Rectal smooth muscle tissue (tissue), 1 donor: Measurements from ENCODE around the gene PDLIM1.

Experiments used
- H3K27ac ChIP-seq: one replicate; pipeline ENCODE4 v1.7.0; 2013; ENCODE audit warnings: low read depth, low read length, inconsistent platforms
- H3K27me3 ChIP-seq: one replicate; pipeline ENCODE4 v1.7.0; 2013; ENCODE audit warnings: low read length; ENCODE audit not compliant: control insufficient read depth, insufficient read depth
- H3K36me3 ChIP-seq: one replicate; pipeline ENCODE4 v1.7.0; 2013; ENCODE audit warnings: low read length; ENCODE audit not compliant: control insufficient read depth, insufficient read depth
- H3K4me1 ChIP-seq: one replicate; pipeline ENCODE4 v1.7.0; 2013; ENCODE audit warnings: low read length; ENCODE audit not compliant: control insufficient read depth, insufficient read depth
- H3K4me3 ChIP-seq: one replicate; pipeline ENCODE4 v1.7.0; 2013; ENCODE audit warnings: low read length
- H3K9ac ChIP-seq: one replicate; pipeline ENCODE4 v1.7.0; 2013; ENCODE audit warnings: low read length

PDLIM1 gene

DNA sequence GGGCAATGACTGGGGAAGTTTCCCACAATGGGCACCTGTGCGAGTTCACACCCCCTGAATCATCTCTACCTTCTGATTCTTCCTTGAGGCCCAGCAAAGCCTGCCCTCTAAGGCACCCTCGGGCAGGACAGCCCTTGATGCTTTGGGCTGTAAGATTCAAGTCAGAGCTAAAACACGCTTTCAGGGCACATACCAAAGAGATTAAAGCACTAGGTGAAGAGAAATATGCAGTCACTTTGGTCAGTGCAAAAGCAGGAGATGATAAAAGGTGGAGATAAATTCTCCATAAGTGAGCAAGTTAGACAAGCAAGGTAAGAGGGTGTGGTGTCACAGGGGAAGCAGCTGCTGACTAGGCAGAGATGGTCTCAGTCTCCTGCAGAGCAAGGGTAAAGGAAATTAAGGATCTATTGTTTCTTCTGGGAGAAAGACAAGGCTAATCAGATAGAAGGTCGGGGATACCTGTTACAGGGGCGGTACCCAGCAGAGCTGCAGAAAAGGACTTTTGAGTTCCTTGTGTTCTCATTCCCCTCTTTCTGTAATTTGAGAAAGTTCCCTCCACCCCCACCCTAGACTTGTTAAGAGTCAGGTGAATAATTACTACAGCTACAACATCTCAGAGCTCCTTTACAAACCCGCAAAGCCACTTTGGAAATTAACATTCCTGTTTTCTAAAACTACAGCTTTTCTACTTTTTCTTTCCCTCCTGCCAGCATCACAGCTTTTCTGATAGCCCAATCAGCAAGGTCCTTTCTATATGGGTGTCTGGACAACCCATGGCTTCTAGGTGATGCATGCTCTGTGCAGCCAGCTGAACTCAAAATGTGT, 26.4 kb downstream of the PDLIM1 start:
- H3K4me3 ChIP-seq, result no peak overlapping the region
- no peaks in the 10 kb centered on the region for H3K27me3 ChIP-seq
- H3K4me1 ChIP-seq, result peaks cover 5% of the 10 kb centered on the region
- H3K27ac ChIP-seq, result no peak overlapping the region
- H3K9ac ChIP-seq, result no peak overlapping the region
- H3K36me3 ChIP-seq, result peaks cover 12% of the 10 kb centered on the region

DNA sequence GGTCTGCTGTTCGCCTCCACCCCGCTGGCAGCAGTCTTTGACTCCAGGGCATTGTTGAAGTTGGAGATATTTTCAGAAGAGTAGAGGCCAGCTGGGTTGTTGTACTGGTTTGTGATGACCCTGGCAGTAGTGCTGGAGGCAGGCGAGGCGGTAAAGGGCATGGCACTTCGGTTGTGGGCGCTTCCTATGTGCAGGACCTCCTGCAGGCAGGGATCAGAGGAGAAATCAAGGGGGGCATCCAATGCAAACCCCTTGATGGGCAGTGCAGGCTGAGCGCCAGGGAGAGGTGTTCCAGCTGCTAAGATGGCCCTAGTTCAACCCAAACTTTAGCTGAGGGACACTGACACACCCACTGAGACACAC, 27.0 kb downstream of the PDLIM1 start:
- Histone ChIP-seq H3K4me1 (peaks cover 5% of the 10 kb centered on the region), H3K27me3 (no peaks in the 10 kb centered on the region), H3K4me3 (no peak overlapping the region), H3K9ac (no peak overlapping the region), H3K27ac (no peak overlapping the region), H3K36me3 (peaks cover 12% of the 10 kb centered on the region)

DNA sequence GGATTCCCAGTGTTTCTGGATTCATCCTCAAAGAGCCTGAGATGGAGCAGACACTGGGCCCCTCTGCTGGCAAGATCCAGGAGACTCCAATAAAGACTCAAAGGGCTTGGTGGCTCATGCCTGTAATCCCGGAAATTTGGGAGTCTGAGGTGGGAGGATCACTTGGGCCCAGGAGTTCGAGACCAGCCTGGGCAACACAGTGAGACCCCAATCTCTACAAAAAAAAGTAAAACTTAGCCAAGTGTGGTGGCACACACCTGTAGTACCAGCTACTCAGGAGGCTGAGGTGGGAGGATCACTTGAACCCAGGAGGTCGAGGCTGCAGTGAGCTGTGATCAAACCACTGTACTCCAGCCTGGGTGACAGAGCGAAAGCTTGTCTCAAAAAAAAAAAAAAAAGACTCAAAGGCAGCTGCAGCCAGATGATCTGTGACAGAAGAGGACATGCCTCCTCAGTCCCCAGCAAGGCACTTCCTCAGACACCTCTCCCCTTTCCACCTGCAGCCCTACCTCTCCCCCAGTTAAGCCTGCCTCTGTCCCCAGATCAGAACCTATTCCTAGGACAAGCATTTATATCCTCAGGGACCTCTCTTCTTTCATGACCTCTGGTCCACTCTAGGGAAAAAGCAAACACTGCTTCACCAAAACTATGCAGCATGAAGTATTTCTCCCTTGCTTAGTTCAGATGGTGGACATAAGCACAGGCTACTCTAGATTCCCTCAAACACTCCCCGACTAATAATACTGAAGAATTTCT, 27.9 kb downstream of the PDLIM1 start:
- peaks cover 5% of the 10 kb centered on the region for H3K4me1 ChIP-seq
- peaks cover 13% of the 10 kb centered on the region for H3K36me3 ChIP-seq
- H3K27me3 ChIP-seq, result no peaks in the 10 kb centered on the region
- no peak overlapping the region for H3K27ac ChIP-seq
- no peak overlapping the region for H3K9ac ChIP-seq
- H3K4me3 ChIP-seq, result no peak overlapping the region

DNA sequence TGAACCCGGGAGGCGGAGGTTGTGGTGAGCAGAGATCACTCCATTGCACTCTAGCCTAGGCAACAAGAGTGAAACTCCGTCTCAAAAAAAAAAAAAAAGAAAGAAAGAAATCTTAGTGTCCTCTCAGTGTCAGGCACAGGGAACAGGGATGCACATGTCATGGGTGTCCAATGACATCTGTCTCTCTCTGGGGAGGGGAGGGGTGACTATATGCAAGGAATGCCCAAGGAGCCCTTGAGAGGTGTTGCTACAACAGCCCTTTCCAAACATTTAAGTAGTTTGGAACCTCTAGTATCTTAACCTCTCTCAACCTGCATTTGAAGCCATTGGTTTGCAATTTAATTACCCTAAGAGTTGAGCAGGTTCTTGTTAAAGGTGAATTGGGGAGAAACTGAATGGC, 28.9 kb downstream of the PDLIM1 start:
- no peak overlapping the region for H3K27ac ChIP-seq
- no peaks in the 10 kb centered on the region for H3K27me3 ChIP-seq
- H3K36me3 ChIP-seq, result peaks cover 16% of the 10 kb centered on the region
- H3K4me3 ChIP-seq, result no peak overlapping the region
- H3K4me1 ChIP-seq, result peaks cover 5% of the 10 kb centered on the region
- no peak overlapping the region for H3K9ac ChIP-seq

DNA sequence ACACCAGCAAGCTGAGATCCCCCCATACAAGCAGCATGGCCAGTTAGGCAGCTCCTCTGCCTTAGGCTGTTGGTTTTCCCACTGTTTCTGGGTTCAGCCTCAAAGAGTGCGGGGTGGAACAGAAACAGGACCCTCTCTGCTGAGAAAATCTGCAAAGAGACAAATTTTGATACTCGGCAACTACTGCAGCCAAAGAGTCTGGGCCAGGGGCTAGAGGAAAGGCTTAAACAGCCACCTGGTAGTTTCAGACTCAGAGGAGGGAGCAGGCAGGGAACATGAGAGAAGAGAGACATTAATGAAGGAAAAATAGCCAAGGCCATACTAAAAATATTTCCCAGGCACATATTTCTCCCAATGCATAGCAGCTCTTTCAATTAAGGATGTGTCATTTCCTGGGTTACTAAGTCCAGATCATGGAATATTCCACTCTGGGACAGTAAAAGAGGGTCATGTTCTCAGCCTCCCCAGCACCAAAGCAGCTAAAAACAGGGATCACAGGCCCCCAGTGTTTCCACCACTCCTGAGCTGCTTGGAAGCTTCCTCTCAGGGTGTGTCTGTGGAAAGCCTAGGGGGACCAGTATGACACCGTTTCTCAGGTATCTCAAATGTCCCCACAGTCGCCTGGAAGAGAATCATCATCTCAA, 29.8 kb downstream of the PDLIM1 start:
- H3K27me3 ChIP-seq, result no peaks in the 10 kb centered on the region
- H3K9ac ChIP-seq, result no peak overlapping the region
- H3K27ac ChIP-seq, result no peak overlapping the region
- H3K36me3 ChIP-seq, result peaks cover 16% of the 10 kb centered on the region
- no peak overlapping the region for H3K4me3 ChIP-seq
- H3K4me1 ChIP-seq, result peaks cover 5% of the 10 kb centered on the region

DNA sequence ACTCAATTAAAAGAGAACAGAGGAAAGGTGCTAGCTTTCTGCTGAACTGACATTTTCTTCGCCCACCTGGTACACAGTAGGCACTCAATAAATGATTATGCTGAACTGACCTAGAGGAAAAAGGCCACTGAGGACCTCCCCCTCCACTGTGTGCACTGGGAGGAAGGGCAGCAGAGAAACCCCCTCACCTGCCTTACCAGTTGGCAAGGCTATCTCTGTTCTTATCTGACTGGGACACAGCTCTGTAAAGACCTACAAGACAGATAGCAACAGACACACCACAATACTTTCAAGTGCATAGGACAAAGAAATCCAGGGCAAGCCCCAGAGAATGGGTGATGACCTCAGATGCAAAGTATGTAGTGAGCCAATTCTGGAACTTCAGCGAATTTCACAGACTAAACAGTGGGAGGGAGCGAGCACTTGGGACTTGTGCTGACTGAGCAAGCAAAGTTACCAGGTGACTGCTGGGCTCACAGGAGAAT, 30.4 kb downstream of the PDLIM1 start:
- no peak overlapping the region for H3K27ac ChIP-seq

DNA sequence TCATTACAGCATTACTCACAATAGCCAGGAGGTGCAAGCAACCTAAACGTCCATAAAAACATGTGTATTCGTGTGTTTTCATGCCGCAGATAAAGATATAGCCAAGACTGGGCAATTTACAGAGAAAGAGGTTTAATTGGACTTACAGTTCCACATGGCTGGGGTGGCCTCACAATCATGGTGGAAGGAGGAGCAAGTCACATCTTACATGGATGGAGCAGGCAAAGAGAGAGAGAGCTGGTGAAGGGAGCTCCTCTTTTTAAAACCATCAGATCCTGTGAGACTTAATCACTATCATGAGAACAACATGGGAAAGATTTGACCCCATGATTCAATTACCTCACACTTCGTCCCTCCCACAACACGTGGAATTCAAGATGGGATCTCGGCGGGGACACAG, 33.0 kb downstream of the PDLIM1 start:
- Histone ChIP-seq H3K27ac (no peak overlapping the region), H3K4me3 (no peak overlapping the region), H3K9ac (no peak overlapping the region), H3K27me3 (no peaks in the 10 kb centered on the region), H3K36me3 (peaks cover 13% of the 10 kb centered on the region), H3K4me1 (peaks cover 5% of the 10 kb centered on the region)

More for the DNA sequence above, 30.4 kb downstream of the PDLIM1 start:
- Histone ChIP-seq H3K36me3 (peaks cover 16% of the 10 kb centered on the region), H3K4me3 (no peak overlapping the region), H3K27me3 (no peaks in the 10 kb centered on the region), H3K4me1 (peaks cover 5% of the 10 kb centered on the region), H3K9ac (no peak overlapping the region)

DNA sequence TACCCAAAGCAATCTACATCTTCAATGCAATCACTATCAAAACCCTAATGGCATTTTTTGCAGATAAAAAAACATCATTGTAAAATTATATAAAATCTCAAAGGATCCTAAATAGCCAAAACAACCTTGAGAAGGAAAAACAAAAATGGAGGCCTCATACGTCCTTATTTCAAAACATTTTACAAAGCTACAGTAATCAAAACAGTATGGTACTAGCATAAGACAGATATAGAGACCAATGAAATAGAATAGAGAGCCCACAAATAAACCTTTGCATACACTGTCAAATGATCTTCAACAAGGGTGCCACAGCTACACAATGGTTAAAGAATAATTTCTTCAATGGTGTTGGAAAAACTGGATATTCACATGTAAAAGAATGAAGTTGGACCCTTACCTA, 34.5 kb downstream of the PDLIM1 start:
- Histone ChIP-seq H3K9ac (no peak overlapping the region), H3K36me3 (peaks cover 9% of the 10 kb centered on the region), H3K27ac (no peak overlapping the region), H3K27me3 (no peaks in the 10 kb centered on the region), H3K4me1 (peaks cover 5% of the 10 kb centered on the region), H3K4me3 (no peak overlapping the region)

DNA sequence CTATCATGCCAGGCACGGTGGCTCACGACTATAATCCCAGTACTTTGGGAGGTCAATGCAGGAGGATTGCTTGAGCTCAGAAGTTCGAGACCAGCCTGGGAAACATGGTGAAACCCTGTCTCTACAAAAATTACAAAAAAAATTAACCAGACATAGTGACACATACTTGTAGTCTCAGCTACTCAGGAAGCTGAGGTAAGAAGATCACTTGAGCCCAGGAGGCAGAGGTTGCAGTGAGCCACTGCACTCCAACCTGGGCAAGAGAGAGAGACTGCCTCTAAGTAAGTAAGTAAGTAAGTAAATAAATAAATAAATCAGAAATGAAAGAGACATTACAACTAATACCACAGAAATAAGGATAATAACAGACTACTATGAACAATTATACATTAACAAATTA, 36.2 kb downstream of the PDLIM1 start:
- Histone ChIP-seq H3K9ac (no peak overlapping the region), H3K4me3 (no peak overlapping the region), H3K27me3 (no peaks in the 10 kb centered on the region), H3K36me3 (peaks cover 4% of the 10 kb centered on the region), H3K4me1 (no peaks in the 10 kb centered on the region), H3K27ac (no peak overlapping the region)

DNA sequence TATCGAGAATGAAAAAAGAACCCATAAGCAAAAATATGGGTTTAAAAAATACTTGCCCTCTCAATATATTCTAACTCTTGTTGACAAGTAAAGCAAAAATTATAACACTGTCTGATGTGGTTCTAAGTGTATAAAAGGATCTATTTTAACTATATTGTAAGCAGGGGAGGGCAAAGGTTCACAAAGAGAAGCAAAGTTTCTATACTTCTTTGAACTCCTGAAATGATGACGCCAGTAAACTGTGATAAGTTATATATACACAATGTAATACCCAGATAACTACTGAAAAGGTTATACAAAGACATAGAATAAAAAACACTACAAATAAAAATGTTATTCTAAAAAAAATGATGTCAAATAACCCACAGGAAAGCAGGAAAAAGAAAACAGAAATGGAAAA, 37.1 kb downstream of the PDLIM1 start:
- Histone ChIP-seq H3K27me3 (no peaks in the 10 kb centered on the region), H3K4me3 (no peak overlapping the region), H3K4me1 (no peaks in the 10 kb centered on the region), H3K27ac (no peak overlapping the region), H3K36me3 (peaks cover 4% of the 10 kb centered on the region), H3K9ac (no peak overlapping the region)

DNA sequence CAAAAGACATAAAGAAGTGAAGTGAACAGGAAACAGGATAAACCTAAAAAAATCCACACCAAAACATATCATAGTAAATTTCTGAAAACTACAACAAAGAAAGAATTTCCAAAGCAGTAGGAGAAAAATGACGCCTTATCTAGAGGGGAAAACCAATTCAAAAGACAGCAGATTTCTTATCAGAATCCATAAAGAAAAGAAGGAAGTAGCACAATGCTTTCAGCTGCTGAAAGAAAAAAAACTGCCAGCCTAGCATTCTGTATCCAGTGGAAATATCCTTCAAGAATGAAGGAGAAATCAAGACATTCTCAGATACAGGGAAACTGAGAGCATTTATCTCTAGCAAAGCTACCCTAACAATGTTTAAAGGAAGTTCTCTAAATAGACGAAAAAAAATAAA, 37.8 kb downstream of the PDLIM1 start:
- H3K4me3 ChIP-seq, result no peak overlapping the region
- peaks cover 3% of the 10 kb centered on the region for H3K36me3 ChIP-seq
- no peak overlapping the region for H3K27ac ChIP-seq
- H3K4me1 ChIP-seq, result no peaks in the 10 kb centered on the region
- no peak overlapping the region for H3K9ac ChIP-seq
- no peaks in the 10 kb centered on the region for H3K27me3 ChIP-seq

DNA sequence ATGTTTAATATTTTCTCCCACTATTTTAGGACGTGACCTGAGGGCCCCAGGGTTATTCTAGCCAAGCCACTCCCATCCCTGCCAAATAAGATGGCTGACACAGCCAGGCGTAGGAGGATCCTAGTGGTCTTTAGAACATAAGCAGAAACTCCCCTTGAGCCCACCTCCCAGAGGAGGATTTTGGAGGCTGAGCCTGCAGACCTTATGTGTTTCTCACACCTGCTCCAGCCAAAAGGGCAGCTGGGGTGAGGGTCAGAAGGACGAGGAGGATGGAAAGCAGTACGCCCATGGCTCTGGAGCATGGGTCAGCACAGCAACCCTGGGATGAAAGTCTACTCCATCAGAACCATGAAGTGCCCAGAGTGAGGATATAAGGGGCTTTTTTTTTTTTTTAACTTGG, 39.9 kb downstream of the PDLIM1 start:
- Histone ChIP-seq H3K27ac (no peak overlapping the region), H3K36me3 (peaks cover 4% of the 10 kb centered on the region), H3K4me3 (no peak overlapping the region), H3K9ac (no peak overlapping the region), H3K4me1 (peaks cover 2% of the 10 kb centered on the region), H3K27me3 (no peaks in the 10 kb centered on the region)
